Activated T-cell treated with anti-CD3 and anti-CD28 coated beads, Interleukin-2, amount 50 U/mL, for 4 hours (primary cell): ENCODE data around the gene ZNF224. TPM values are rescaled to one million over a fixed set of nuclear protein-coding genes. Genes with fewer than 3 reads are reported as not detected.

Experiments
- total RNA-seq, 3 donors: library from RNA; stranded (reverse); gene quantifications; one replicate each; pipeline ENCODE4 v1.2.1, GENCODE V29; 2021

Gene ZNF224
- total RNA-seq, 3 donors from 2014 or later = 8.2 to 9.4 (median 8.6) TPM

Other genes starting within 250 kb of the ZNF224 start
- under 1 TPM; 0.22 to 0.51 (median 0.34) TPM for gene ZNF404, start 210.4 kb upstream of the ZNF224 start, total RNA-seq
- gene ZNF45, start 159.1 kb upstream of the ZNF224 start, total RNA-seq = 1 to 10 TPM; 5.4 to 7.2 (median 5.7) TPM
- under 1 TPM; 0.28 to 0.95 (median 0.63) TPM for gene ZNF221, start 143.1 kb upstream of the ZNF224 start, total RNA-seq
- 1 to 10 TPM; 2.4 to 4.2 (median 3.7) TPM for gene ZNF155, start 110.2 kb upstream of the ZNF224 start, total RNA-seq
- 1 to 10 TPM; 1.1 to 1.9 (median 1.8) TPM for gene ZNF230, start 91.4 kb upstream of the ZNF224 start, total RNA-seq
- 1 to 10 TPM in 1 of 3 donors, under 1 TPM in 2; 0.40 to 1.4 (median 0.87) TPM for gene ZNF222, start 69.0 kb upstream of the ZNF224 start, total RNA-seq
- gene ZNF223, start 42.3 kb upstream of the ZNF224 start, total RNA-seq = 1 to 10 TPM in 1 of 3 donors, under 1 TPM in 2; 0.50 to 1.1 (median 0.71) TPM
- gene ZNF284, start 22.2 kb upstream of the ZNF224 start, total RNA-seq = 1 to 10 TPM; 1.3 to 1.5 (median 1.4) TPM
- gene ZNF225, start 19.0 kb downstream of the ZNF224 start, total RNA-seq = 1 to 10 TPM; 1.2 to 2.4 (median 1.4) TPM
- 1 to 10 TPM; 3.5 to 5.3 (median 5.2) TPM for gene ZNF234, start 47.2 kb downstream of the ZNF224 start, total RNA-seq
- 1 to 10 TPM; 5.2 to 9.7 (median 5.7) TPM for gene ZNF226, start 70.7 kb downstream of the ZNF224 start, total RNA-seq
- gene ZNF227, start 118.2 kb downstream of the ZNF224 start, total RNA-seq = 10 to 100 TPM; 12.5 to 15.3 (median 12.8) TPM
- not detected for gene ZNF233, start 165.5 kb downstream of the ZNF224 start, total RNA-seq
- 1 to 10 TPM in 2 of 3 donors, under 1 TPM in 1; 0.99 to 2.4 (median 1.6) TPM for gene ZNF235, start 210.7 kb downstream of the ZNF224 start, total RNA-seq